Kidney epithelial cell (primary cell): ENCODE results near the gene LMBR1. TPM values are rescaled to one million over a fixed set of nuclear protein-coding genes. Genes with fewer than 3 reads are reported as not detected.
"Not testable (repeated sequence)": the region's sequence is repeated elsewhere in the genome, so short reads cannot be mapped to it uniquely, and the experiment has no call there.

ENCODE experiments used
- DNase-seq: peaks from one replicate; pipeline ENCODE4 v3.0.0-alpha.2; 2010; ENCODE audit warnings: low read depth
- H3K27me3 ChIP-seq: 2 replicates; pipeline ENCODE4 v1.6.0; 2011; ENCODE audit warnings: low read length; ENCODE audit not compliant: control insufficient read depth, insufficient read depth
- H3K36me3 ChIP-seq: 2 replicates; pipeline ENCODE4 v1.5.1; 2011; ENCODE audit warnings: low read length; ENCODE audit not compliant: control insufficient read depth, insufficient read depth
- H3K4me3 ChIP-seq: 2 replicates; pipeline ENCODE4 v1.5.1; 2011; ENCODE audit warnings: low read depth, mild to moderate bottlenecking, control low read depth, low read length
- total RNA-seq: library from RNA; depleted of rRNA; stranded (reverse); fragments of >200 nt; gene quantifications from 2 replicates; pipeline ENCODE4 v1.2.3, GENCODE V29; 2015
- TF ChIP-seq, protein P1 (sequence below): IDR thresholded peaks from 2 replicates; pipeline ENCODE4 v1.5.1; 2011; ENCODE audit warnings: mild to moderate bottlenecking, moderate library complexity, low read length, control low read depth, inconsistent platforms; ENCODE audit not compliant: insufficient read depth, poor library complexity, severe bottlenecking

Gene LMBR1
- total RNA-seq, 1 donor from 2014 or later = 47.3 TPM

DNA sequence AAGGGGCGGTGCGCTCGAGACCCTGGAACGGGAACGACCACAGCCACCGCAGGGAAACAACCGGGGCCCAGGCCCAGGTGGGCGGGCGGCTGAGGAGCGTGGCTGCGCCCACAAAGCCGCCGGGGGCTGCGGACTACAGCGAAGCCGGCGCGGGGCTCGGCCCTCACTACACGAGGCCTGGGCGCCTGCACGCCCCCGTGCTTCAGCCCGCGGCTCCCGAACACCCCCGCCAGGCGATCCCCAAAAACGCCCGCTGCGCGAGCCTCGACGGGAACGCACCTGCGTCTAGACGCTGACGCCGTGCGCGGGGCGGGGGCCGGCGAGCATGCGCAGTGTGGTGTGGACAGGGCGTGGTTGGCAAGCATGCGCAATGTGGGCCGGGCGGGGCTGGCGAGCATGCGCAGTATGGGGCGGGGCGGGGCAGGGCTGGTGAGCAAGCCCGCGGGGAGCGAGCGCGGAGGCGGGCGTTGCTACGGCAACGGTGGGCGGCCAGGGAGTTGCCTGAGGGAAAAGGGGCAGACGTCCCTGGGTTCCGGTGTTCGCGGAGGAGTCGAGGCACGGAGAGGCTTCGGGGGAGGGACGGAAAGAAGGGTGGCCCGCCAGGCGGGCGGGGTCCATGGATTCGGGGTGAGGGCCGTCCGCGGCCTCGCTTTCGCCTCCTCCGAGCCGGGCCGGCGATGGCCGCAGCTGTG, 252.6 kb downstream of the LMBR1 start, which contains the start of gene RNF32:
Gene RNF32, plus strand, starts transcription at position 518 of the 692 bp plus-strand sequence. CDS start 3,104 bp downstream, outside the sequence.
- H3K27me3 ChIP-seq = no peaks in the 10 kb centered on the region
- TF ChIP-seq, protein P1, sequence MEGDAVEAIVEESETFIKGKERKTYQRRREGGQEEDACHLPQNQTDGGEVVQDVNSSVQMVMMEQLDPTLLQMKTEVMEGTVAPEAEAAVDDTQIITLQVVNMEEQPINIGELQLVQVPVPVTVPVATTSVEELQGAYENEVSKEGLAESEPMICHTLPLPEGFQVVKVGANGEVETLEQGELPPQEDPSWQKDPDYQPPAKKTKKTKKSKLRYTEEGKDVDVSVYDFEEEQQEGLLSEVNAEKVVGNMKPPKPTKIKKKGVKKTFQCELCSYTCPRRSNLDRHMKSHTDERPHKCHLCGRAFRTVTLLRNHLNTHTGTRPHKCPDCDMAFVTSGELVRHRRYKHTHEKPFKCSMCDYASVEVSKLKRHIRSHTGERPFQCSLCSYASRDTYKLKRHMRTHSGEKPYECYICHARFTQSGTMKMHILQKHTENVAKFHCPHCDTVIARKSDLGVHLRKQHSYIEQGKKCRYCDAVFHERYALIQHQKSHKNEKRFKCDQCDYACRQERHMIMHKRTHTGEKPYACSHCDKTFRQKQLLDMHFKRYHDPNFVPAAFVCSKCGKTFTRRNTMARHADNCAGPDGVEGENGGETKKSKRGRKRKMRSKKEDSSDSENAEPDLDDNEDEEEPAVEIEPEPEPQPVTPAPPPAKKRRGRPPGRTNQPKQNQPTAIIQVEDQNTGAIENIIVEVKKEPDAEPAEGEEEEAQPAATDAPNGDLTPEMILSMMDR = no peak
- no peaks in the 10 kb centered on the region for H3K36me3 ChIP-seq
- peak within 1 kb of the TSS; percentile 77 for H3K4me3 ChIP-seq
- peak; percentile 61 for DNase-seq

DNA sequence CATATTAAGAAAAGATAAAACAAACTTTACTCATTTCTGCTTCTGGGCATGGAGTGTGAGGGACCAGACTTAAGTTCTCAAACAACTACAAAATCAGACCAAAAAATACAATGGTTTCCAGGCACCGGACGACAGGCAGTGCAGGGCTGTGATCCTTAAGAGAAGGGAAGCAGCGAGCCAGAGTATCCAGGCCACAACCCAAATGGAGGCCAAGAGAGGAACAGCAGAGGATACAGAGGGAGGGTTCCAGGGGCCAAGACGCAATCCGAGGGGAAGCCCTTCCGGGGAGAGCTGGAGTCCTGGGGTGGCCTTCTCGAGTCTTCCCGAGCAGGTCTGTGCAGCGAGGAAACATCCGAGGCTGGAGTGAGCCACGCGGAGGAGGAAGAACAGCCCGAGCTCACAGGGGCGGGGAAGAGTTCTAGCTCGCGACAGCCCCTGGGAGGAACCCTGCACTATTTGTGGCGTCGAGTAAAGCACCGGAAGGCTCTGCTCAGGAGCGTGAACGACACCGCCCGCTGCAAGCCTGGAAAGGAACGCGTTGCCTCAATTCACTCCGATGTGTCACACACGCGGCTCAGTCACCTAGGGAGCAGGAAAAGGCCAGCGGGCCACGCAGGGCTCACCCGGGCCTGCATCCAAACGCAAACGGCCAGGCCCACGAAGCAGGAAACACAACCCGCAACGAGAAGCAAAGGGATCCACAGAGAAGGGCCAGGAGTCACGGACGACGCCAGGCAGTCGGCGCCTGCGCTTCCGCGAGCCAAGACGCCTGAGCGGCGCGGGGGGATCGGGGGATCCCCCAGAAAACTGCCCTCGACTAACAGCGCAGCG, 253.3 kb downstream of the LMBR1 start:
- no peaks in the 10 kb centered on the region for H3K36me3 ChIP-seq
- TF ChIP-seq, protein P1 = no peak
- DNase-seq = no peak
- no peaks in the 10 kb centered on the region for H3K27me3 ChIP-seq
- peak overlapping the region; percentile 77 for H3K4me3 ChIP-seq

DNA sequence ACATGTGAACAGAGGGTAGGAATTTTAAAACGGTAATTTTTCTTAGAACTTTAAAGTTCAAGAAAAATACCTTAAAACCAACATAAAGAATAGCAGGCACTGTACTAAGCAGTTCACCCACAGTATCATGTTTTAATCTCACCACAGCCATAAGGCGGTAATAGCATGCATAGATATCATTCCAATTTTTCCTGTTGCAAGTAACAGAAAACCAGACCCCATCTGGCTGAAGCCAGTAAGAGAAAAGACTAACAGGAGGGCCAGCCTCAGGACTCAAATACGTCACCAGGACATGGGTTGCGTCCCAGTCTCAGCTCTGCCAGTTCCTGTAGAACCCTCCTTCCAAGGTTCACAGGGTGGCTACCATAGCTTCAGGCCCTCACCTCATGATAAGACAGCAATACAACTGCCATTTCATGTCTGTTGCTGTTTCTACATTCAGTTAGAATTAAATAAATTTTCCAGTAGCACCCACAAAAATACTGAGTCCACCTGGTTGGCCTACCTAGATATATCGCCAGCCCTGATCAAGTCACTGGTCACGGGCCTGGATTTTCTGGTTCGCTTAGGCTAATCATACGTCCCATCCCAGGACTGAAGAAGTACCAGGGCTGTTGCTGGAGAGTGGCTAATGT, 254.4 kb downstream of the LMBR1 start:
- TF ChIP-seq, protein P1 = no peak
- DNase-seq = no peak
- Histone ChIP-seq H3K27me3 (no peaks in the 10 kb centered on the region), H3K4me3 (no peak overlapping the region), H3K36me3 (no peaks in the 10 kb centered on the region)

DNA sequence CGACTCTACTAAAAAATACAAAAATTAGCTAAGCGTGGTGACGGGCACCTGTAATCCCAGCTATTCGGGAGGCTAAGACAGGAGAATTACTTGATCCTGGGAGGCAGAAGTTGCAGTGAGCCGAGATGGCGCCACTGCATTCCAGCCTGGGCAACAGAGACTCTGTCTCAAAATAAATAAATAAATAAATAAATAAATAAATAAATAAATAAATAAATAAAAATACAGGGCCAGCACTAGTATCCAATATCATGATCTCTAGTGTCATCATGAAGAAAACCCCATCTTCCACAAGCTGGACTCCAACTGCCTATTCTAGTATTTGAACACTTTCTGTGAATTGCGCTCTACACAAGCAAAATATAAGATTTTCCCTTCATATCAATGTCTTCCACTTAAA, 255.9 kb downstream of the LMBR1 start:
- H3K36me3 ChIP-seq, H3K27me3 ChIP-seq, DNase-seq, H3K4me3 ChIP-seq: not testable (repeated sequence)

DNA sequence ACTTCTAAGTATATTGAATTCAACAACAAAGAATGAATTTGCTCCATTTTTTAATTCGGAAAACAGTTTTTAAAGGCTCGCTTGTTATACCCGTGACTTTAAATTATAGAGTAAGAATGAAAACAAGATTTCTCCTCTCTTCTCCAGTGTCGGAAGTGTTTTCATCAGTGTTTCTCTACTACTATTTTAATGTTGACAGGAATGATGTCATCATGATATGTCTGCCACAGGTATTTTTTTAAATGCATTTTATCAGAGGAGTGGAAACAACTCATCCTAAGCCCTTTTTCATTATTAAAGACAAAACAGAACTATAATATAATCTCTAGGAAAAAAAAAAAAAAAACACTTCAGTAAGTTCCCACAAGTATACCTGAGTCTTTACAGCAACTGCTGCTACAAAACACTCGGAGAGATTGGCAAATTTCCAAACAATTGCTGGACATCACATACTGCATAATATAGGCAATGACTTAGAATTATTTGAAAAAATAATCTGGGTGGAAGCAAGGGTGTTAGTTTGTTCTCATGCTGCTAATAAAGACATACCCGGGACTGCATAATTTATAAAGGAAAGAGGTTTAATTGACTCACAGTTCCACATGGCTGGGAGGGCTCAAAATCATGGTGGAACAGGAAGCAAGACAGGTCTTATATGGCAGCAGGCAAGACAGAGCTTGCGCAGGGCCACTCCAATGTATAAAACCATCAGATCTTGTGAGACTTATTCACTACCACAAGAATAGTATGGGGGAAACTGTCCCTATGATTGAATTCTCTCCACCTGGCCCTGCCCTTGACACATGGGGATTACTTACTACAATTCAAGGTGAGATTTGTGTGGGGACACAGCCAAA, 257.2 kb downstream of the LMBR1 start:
- TF ChIP-seq, protein P1 = no peak
- no peaks in the 10 kb centered on the region for H3K36me3 ChIP-seq
- DNase-seq = no peak
- H3K27me3 ChIP-seq = no peaks in the 10 kb centered on the region
- H3K4me3 ChIP-seq = no peak overlapping the region
